ENCODE results near the gene ZNF831.

- TF ChIP-seq CTCF (IDR thresholded peaks at IDR 0.05) (no peak), POLR2A (IDR thresholded peaks at IDR 0.05) (no peak)
These were observed 23.6 kb upstream of the ZNF831 start for GRCh38 chr20:59139998-59140397.

All from ovary (tissue), 3 donors.